DND-41 (cell line): ENCODE results near the gene CD82.

Source experiments
- ATAC-seq: fragments of 200-7000 bp; cut with Tn5 transposase; 3 replicates; pipeline ENCODE4 v1.9.1; 2021; ENCODE audit warnings: low read depth; ENCODE audit not compliant: insufficient read depth
- DNase-seq: peaks from one replicate; pipeline ENCODE4 v3.0.0-alpha.2; 2020
- H2AFZ ChIP-seq: 2 replicates; pipeline ENCODE4 v1.6.0; 2012; ENCODE audit warnings: low read depth, low read length
- H3K27ac ChIP-seq: 2 replicates; pipeline ENCODE4 v1.5.1; 2012; ENCODE audit warnings: low read length, inconsistent platforms
- H3K27me3 ChIP-seq: fragments of 200-600 bp; sonication (generic); 2 replicates; pipeline ENCODE4 v1.6.0; 2012; ENCODE audit warnings: low read length, mild to moderate bottlenecking, inconsistent platforms; ENCODE audit not compliant: insufficient read depth, poor library complexity
- H3K36me3 ChIP-seq: 2 replicates; pipeline ENCODE4 v1.5.1; 2012; ENCODE audit warnings: low read length, inconsistent platforms; ENCODE audit not compliant: insufficient read depth
- H3K4me1 ChIP-seq: 2 replicates; pipeline ENCODE4 v1.5.1; 2012; ENCODE audit warnings: mild to moderate bottlenecking, low read length; ENCODE audit not compliant: insufficient read depth
- H3K4me2 ChIP-seq: 2 replicates; pipeline ENCODE4 v1.6.0; 2012; ENCODE audit warnings: mild to moderate bottlenecking, moderate library complexity, low read length, inconsistent platforms; ENCODE audit not compliant: insufficient read depth
- H3K4me3 ChIP-seq, 2 experiments: fragments of 200-600 bp in 1 of 2; shearing (Covaris generic) in 1 of 2; 2 replicates each; pipeline ENCODE4 v1.5.1; 2012 to 2016; ENCODE audit warnings: inconsistent platforms in 2 of 2, low read length in 2 of 2, mild to moderate bottlenecking in 2 of 2, low read depth in 1 of 2, moderate library complexity in 1 of 2
- H3K79me2 ChIP-seq: 2 replicates; pipeline ENCODE4 v1.6.0; 2012; ENCODE audit warnings: low read length, inconsistent platforms; ENCODE audit not compliant: insufficient read depth
- H3K9ac ChIP-seq: 2 replicates; pipeline ENCODE4 v1.6.0; 2012; ENCODE audit warnings: low read depth, mild to moderate bottlenecking, inconsistent platforms, low read length, moderate library complexity
- H3K9me3 ChIP-seq: 2 replicates; pipeline ENCODE4 v1.5.1; 2012; ENCODE audit warnings: low read length, moderate library complexity, mild to moderate bottlenecking, inconsistent platforms; ENCODE audit not compliant: insufficient read depth, severe bottlenecking
- H4K20me1 ChIP-seq: 2 replicates; pipeline ENCODE4 v1.6.0; 2012; ENCODE audit warnings: low read length; ENCODE audit not compliant: insufficient read depth
- CTCF ChIP-seq: IDR thresholded peaks from 2 replicates; pipeline ENCODE4 v1.5.1; 2012; ENCODE audit warnings: borderline replicate concordance, low read length, moderate library complexity, mild to moderate bottlenecking; ENCODE audit not compliant: poor library complexity, severe bottlenecking; ENCODE audit errors: extremely low read depth
- EZH2 ChIP-seq: IDR thresholded peaks from 3 replicates; pipeline ENCODE4 v1.6.1; 2012; ENCODE audit warnings: borderline replicate concordance, low read depth, mild to moderate bottlenecking, moderate library complexity, low read length, inconsistent platforms; ENCODE audit not compliant: severe bottlenecking

CD82 gene

DNA sequence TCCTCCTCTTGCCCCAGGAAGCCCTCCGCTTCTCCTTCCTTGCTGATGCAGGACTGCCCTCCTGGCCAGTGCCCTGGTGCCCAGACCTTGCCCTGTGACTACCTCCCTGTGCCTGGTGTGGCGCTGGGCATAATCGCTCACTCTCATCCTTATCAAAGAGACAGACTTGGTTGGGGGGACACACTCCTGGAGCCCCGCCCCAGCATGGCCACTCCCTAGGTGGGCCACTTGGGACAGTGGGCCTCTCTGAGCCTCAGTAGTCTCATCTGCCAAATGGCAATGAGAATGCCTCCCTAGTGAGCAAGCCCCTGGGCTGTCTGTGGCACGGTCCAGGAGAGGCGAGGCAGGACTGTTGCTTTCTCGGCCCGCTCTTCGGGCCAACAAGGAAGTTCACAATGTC, 88.6 kb downstream of the CD82 start:
- Histone ChIP-seq H3K4me1 (no peaks in the 10 kb centered on the region), H2AFZ (no peak overlapping the region), H3K27ac (no peak overlapping the region), H3K4me3 (no peak overlapping the region), H3K9ac (no peak overlapping the region), H3K4me2 (no peak overlapping the region), H3K79me2 (no peaks in the 10 kb centered on the region), H3K36me3 (no peaks in the 10 kb centered on the region), H3K9me3 (no peaks in the 10 kb centered on the region), H3K27me3 (peaks cover 7% of the 10 kb centered on the region), H4K20me1 (0 out of 2 replicates have a peak, but pooled peaks cover 3% of the 10 kb centered on the region)
- DNase-seq (no peak), ATAC-seq (no peak)
- no peak for TF ChIP-seq CTCF
- TF ChIP-seq EZH2 = no peak

GRCh38 chr11:44654596-44654995, 89.1 kb downstream of the CD82 start:
- Histone ChIP-seq H3K36me3 (no peaks in the 10 kb centered on the region), H3K9ac (no peak overlapping the region), H3K4me3 (no peak overlapping the region), H3K4me2 (no peak overlapping the region), H3K9me3 (no peaks in the 10 kb centered on the region), H3K27me3 (peaks cover 7% of the 10 kb centered on the region), H3K27ac (no peak overlapping the region), H3K4me1 (no peaks in the 10 kb centered on the region), H4K20me1 (0 out of 2 replicates have a peak, but pooled peaks cover 3% of the 10 kb centered on the region), H3K79me2 (no peaks in the 10 kb centered on the region), H2AFZ (no peak overlapping the region)
- ATAC-seq (no peak), DNase-seq (no peak)
- TF ChIP-seq EZH2 (no peak), CTCF (no peak)

- H3K36me3 ChIP-seq = no peaks in the 10 kb centered on the region
- H2AFZ ChIP-seq = no peak overlapping the region
- H3K27ac ChIP-seq = no peak overlapping the region
- H3K4me1 ChIP-seq = no peaks in the 10 kb centered on the region
- ATAC-seq (no peak), DNase-seq (no peak)
- TF ChIP-seq CTCF = no peak
- TF ChIP-seq EZH2 = no peak
- H3K4me2 ChIP-seq = no peak overlapping the region
- H3K27me3 ChIP-seq = peaks cover 4% of the 10 kb centered on the region
- 0 out of 2 replicates have a peak, but pooled peaks cover 3% of the 10 kb centered on the region for H4K20me1 ChIP-seq
- H3K9me3 ChIP-seq = no peaks in the 10 kb centered on the region
- no peak overlapping the region for H3K9ac ChIP-seq
- H3K4me3 ChIP-seq = no peak overlapping the region
- H3K79me2 ChIP-seq = no peaks in the 10 kb centered on the region
Observed at GRCh38 chr11:44657836-44658505, 92.5 kb downstream of the CD82 start.
